Hippocampal formation (tissue), 2 donors: ENCODE data around the gene CCDC159.

Experiments used
- DNase-seq, 2 donors: peaks; one replicate each; lab custom pipeline; 2025; lab: John Stamatoyannopoulos, UW

CCDC159 gene

DNA sequence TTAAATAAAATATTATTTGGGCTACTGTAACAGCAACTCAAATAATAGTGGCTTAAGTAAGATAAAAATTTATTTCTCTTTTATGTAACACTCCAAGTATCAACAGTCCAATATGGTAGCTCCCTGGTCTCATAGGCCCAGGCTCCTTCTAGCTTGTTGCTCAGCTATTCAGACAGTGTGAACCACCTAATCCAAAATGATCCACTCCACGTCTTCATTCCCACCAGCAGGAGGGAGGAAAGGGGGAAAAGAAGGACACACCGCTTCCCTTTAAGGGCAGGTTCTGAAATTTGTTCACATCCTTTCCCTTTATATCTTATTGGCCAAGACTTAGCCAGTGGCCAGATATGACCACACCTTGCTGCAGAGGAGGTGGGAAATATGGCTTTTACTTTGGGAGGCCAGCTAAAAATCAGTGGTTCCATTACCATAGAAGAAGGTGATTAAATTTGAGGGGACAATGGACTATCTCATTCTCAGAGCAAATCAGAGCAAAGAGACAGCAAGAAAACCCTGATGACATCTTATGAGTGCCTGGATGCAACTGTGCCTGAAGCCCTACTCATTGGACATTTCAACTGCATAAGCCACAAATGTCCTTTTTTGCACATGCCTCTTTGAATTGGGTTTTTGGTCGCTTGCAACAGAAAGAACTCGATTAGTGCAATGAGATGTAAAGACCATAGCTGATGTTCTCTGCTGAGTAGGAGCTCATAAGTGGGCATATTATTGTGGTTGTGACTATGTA, 44.8 kb downstream of the CCDC159 start:
- no peak for DNase-seq

DNA sequence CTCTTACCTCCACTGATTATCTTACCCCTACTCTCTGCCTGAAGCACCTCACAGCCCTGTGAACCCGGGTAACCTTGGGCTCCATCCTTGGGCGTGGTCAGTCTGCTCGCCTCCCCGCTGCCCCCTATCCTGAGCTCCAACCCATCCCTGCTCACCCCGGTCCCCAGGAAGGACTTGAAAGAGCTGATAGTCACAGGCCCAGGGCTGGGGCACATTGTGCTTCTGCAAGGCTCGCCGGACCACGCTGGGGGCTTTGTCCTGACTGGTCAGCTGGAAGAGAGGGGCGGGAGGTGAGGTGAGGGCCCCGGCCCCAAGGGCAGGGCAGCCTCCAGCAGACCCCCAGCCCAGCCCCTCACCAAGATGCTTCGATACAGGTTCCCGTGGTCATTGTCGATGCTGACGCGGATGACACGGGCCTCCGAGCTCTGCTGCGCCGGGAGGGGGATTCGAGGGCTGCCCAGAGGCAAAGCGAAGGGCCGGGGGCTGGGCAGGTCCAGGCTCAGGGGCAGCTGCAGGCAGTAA, 50.8 kb downstream of the CCDC159 start:
- DNase-seq: no peak

DNA sequence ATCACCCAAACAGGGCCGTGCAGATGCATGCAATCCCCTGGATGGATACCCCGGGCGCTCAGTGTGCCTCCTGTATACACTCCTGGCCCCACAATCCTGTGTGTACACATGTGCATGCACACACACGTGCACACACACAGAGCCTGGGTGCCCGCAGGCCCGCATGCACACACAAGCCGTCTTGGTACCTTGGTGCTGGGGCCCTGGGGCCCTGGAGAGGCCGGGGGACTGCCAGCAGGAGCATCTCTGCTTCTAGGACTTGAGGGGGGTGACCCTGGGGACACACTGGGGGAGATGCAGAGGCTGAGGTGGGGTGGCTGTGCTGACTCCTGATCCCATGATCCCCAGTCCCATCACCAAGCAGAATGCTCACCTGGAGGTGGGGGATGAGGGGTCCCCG, 53.3 kb downstream of the CCDC159 start:
- no peak for DNase-seq

GRCh38 chr19:11400798-11401197, 54.5 kb downstream of the CCDC159 start:
- DNase-seq: no peak

- DNase-seq: no peak
These were observed 55.7 kb downstream of the CCDC159 start for GRCh38 chr19:11401808-11402543.
